OCI-LY7 (cell line): ENCODE data around the gene REEP5. TPM values are rescaled to one million over a fixed set of nuclear protein-coding genes. Genes with fewer than 3 reads are reported as not detected.

Experiments
- BruUV-seq: library from RNA; stranded (reverse); fragments of 400-500 nt; replicated peaks from 2 replicates; lab custom pipeline; 2021; lab: Mats Ljungman, UMichigan
- CTCF ChIA-PET: fragments of 300-600 bp; sonication (Branson Sonifier 250); formaldehyde crosslinking; loops from one replicate; lab custom pipeline; 2022; ENCODE audit warnings: antibody characterized with exemption; ENCODE audit not compliant: unreplicated experiment; lab: Charles Lee
- POLR2A ChIA-PET: fragments of 300-600 bp; sonication (Branson Sonifier 250); formaldehyde crosslinking; loops from one replicate; lab custom pipeline; 2022; ENCODE audit warnings: antibody characterized with exemption; lab: Charles Lee
- DNase-seq: peaks from one replicate; pipeline ENCODE4 v3.0.0-alpha.2; 2015; ENCODE audit warnings: low spot score
- H2AFZ ChIP-seq: fragments of 200-600 bp; sonication (generic), shearing (Covaris generic); 2 replicates; pipeline ENCODE4 v1.6.1; 2014; ENCODE audit warnings: mild to moderate bottlenecking, antibody characterized with exemption, low read length, moderate library complexity
- H3K27ac ChIP-seq: fragments of 200-600 bp; sonication (generic); 2 replicates; pipeline ENCODE4 v1.5.1; 2014; ENCODE audit warnings: mixed run types, low read depth, mild to moderate bottlenecking, moderate library complexity, low read length, inconsistent platforms; ENCODE audit not compliant: poor library complexity, severe bottlenecking
- H3K36me3 ChIP-seq: fragments of 200-600 bp; sonication (generic); 2 replicates; pipeline ENCODE4 v1.6.1; 2014; ENCODE audit warnings: mild to moderate bottlenecking, antibody characterized with exemption, low read length, moderate library complexity, mixed read lengths; ENCODE audit not compliant: insufficient read depth
- H3K4me1 ChIP-seq: fragments of 200-600 bp; sonication (generic); 2 replicates; pipeline ENCODE4 v1.5.1; 2014; ENCODE audit warnings: mild to moderate bottlenecking, low read length; ENCODE audit not compliant: insufficient read depth, poor library complexity, severe bottlenecking
- H3K4me2 ChIP-seq: fragments of 200-600 bp; sonication (generic); 2 replicates; pipeline ENCODE4 v1.6.1; 2014; ENCODE audit warnings: mild to moderate bottlenecking, low read length
- H3K4me3 ChIP-seq: fragments of 200-600 bp; sonication (generic); 2 replicates; pipeline ENCODE4 v1.5.1; 2014; ENCODE audit warnings: mild to moderate bottlenecking, low read depth, low read length; ENCODE audit not compliant: poor library complexity, severe bottlenecking
- H3K79me2 ChIP-seq: fragments of 200-600 bp; sonication (generic); 2 replicates; pipeline ENCODE4 v1.6.1; 2016; ENCODE audit warnings: low read depth, mild to moderate bottlenecking, low read length, moderate library complexity, mixed read lengths; ENCODE audit not compliant: insufficient read depth
- H3K9me2 ChIP-seq: fragments of 200-600 bp; sonication (generic); 2 replicates; pipeline ENCODE4 v1.6.1; 2016; ENCODE audit warnings: mild to moderate bottlenecking, low read length, mixed read lengths; ENCODE audit not compliant: insufficient read depth
- H3K9me3 ChIP-seq: fragments of 200-600 bp; sonication (generic); 2 replicates; pipeline ENCODE4 v1.6.1; 2014; ENCODE audit warnings: mild to moderate bottlenecking, mixed run types, low read length, mixed read lengths
- H4K20me1 ChIP-seq: fragments of 200-600 bp; sonication (generic); 2 replicates; pipeline ENCODE4 v1.6.1; 2014; ENCODE audit warnings: mild to moderate bottlenecking, antibody characterized with exemption, low read length, moderate library complexity, mixed read lengths; ENCODE audit not compliant: insufficient read depth
- CTCF ChIP-seq: fragments of 200-600 bp; sonication (generic); conservative IDR thresholded peaks from 2 replicates; pipeline ENCODE4 v1.5.1; 2014; ENCODE audit warnings: mild to moderate bottlenecking, antibody characterized with exemption, low read length, moderate library complexity, mixed read lengths
- EZH2phosphoT487 ChIP-seq: fragments of 200-600 bp; sonication (generic); IDR thresholded peaks from 2 replicates; pipeline ENCODE4 v1.6.1; 2018; ENCODE audit warnings: low read depth, borderline replicate concordance, mild to moderate bottlenecking, mixed run types, antibody characterized with exemption, low read length, moderate library complexity, mixed read lengths
- intact Hi-C: fragments of 100-400 bp; cut with micrococcal nuclease; formaldehyde crosslinking; loops from one replicate; pipeline ENCODE4 v1.10.0; 2022; ENCODE audit not compliant: unreplicated experiment
- total RNA-seq, 2 experiments: library from RNA; depleted of rRNA in 1 of 2; stranded (reverse); fragments of >200 nt in 1 of 2; shearing (Covaris generic) in 1 of 2; gene quantifications; 2 replicates each; pipeline ENCODE4 v1.2.3, GENCODE V29; 2014 to 2022

The REEP5 gene
- total RNA-seq, 2 experiments from 2014 or later: 25.5 to 32.0 TPM

- Histone ChIP-seq H3K9me3 (no peaks in the 10 kb centered on the region), H3K79me2 (no peaks in the 10 kb centered on the region), H3K4me3 (no peak overlapping the region), H3K9me2 (no peaks in the 10 kb centered on the region), H3K36me3 (no peaks in the 10 kb centered on the region), H3K27ac (no peak overlapping the region), H4K20me1 (no peaks in the 10 kb centered on the region), H3K4me2 (no peak overlapping the region), H3K4me1 (peaks cover 5% of the 10 kb centered on the region), H2AFZ (no peak overlapping the region)
- no TSS peak for BruUV-seq
- ChIA-PET POLR2A (no interaction called here), CTCF (no interaction called here)
- DNase-seq: no peak
- intact Hi-C loops: no loop called here
- no peak for TF ChIP-seq CTCF
- TF ChIP-seq EZH2phosphoT487: no peak
These were observed 35.2 kb upstream of the REEP5 start for GRCh38 chr5:112957036-112957808.

GRCh38 chr5:112956606-112957005 is 34.6 kb upstream of the REEP5 start:
- ChIA-PET CTCF (no interaction called here), POLR2A (no interaction called here)
- peaks cover 5% of the 10 kb centered on the region for H3K4me1 ChIP-seq
- H4K20me1 ChIP-seq: no peaks in the 10 kb centered on the region
- H3K4me3 ChIP-seq: no peak overlapping the region
- H3K79me2 ChIP-seq: no peaks in the 10 kb centered on the region
- H3K36me3 ChIP-seq: no peaks in the 10 kb centered on the region
- TF ChIP-seq EZH2phosphoT487: no peak
- no peak for TF ChIP-seq CTCF
- H3K9me3 ChIP-seq: no peaks in the 10 kb centered on the region
- no peak overlapping the region for H3K4me2 ChIP-seq
- intact Hi-C loops: no loop called here
- no peaks in the 10 kb centered on the region for H3K9me2 ChIP-seq
- no peak for DNase-seq
- H3K27ac ChIP-seq: no peak overlapping the region
- no peak overlapping the region for H2AFZ ChIP-seq
- no TSS peak for BruUV-seq

GRCh38 chr5:112951124-112951702 is 29.2 kb upstream of the REEP5 start:
- Histone ChIP-seq H3K36me3 (no peaks in the 10 kb centered on the region), H2AFZ (no peak overlapping the region), H4K20me1 (no peaks in the 10 kb centered on the region), H3K4me3 (no peak overlapping the region), H3K9me2 (no peaks in the 10 kb centered on the region), H3K79me2 (no peaks in the 10 kb centered on the region), H3K4me2 (no peak overlapping the region), H3K27ac (no peak overlapping the region), H3K9me3 (no peaks in the 10 kb centered on the region), H3K4me1 (no peaks in the 10 kb centered on the region)
- intact Hi-C loops: no loop called here
- ChIA-PET CTCF (no interaction called here), POLR2A (interaction anchor here (0.6 to 1.4 kb wide), 4 partner anchors 10 to 81 kb away, joined by 4 to 6 read pairs (median 4); no protein-coding TSS in a partner anchor)
- no peak for TF ChIP-seq EZH2phosphoT487
- no peak for TF ChIP-seq CTCF
- DNase-seq: no peak
- no TSS peak for BruUV-seq
